Measurements from ENCODE around the gene FUT9.

Gene FUT9

DNA sequence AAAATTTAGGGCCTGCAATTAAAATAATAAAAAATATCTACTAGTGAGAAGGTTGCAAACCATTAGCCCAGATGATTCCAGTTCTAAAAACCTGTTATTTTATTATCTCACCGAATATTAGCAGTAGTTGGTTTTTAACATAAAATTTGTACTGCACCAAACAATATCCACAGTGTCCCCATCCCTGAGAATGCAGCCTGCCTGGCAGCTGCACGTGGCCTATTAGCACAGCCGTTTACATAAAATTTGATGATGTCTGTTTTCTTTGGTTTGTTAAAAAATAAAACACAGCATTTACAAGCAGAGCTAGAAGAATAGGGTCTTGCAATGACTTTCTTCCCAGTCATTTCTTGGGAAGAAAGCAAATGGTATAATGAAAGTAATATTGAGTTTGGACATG lies 58.2 kb downstream of the FUT9 start:
- no peak for DNase-seq

DNA sequence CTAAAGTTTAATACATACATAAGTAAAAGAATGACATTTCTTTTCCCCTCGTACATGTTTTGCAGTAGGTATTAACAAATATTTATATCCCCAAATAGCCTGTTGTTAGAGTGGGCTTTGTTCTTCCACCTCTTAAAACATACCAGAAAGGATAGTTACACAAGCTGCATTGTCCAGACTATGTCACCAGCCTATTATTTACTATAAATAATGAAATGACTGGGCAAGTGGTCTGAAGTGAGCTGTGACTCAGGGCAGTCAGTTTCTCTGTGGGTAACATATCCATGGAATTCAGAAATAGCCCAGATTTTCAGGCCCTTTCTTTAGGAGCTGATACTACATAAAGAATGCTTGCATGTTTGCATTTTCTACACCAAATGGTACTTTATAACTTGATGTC lies 60.1 kb downstream of the FUT9 start:
- DNase-seq: no peak

DNA sequence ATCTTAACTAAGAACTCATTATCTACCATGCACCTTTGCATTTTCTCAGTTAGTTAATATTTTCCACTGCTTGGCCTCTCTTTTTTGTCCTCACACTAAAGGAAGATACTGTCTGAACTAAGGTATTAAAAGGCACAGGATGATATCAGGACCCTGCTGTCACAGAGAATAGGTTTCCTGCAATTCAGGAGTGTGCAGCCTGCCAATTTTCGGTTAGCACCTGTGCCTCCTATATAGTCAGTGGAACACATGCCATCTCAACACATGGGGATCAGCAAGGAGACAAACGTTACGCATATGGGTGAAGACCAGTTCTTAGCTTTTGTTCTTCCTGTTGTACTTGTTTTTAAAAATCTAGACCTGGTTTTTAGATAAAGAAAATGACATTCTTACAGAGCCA lies 71.0 kb downstream of the FUT9 start:
- no peak for DNase-seq

DNA sequence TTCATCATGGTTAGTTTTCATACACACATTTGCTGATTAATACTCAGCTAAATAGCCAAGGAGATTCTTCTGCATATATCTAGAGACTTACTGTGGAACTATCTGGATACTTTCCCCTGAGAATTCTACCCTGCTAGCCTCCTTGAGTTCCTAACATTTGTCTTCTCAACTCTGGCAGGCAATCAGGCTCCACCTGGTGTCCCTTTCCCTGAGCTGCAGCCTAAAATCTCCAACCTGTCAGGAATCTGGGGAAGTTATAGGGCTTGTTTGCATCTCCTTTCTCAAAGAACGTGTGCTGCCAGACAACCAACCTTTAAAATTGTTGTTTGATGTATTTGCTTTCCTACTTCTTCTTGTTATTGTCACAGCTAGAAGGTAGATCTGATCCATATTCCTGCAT lies 73.4 kb downstream of the FUT9 start:
- DNase-seq: no peak

DNA sequence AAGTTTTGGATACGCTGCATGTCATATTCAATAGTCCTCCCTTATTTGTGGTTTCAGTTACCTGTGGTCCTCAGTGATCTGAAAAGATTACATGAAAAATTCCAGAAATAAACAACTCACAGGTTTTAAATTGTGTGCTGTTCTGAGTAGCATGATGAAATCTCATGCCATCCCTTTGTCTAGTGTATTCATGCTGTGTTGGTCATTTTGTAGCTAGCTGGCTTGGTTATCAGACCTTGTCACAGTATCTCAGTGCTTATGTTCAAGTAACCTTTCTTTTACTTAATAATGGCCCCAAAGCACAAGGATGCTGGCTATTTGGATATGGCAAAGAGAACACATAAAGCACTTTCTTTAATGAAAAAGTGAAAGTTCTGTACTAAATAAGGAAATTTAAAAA lies 78.3 kb downstream of the FUT9 start:
- DNase-seq: no peak

DNA sequence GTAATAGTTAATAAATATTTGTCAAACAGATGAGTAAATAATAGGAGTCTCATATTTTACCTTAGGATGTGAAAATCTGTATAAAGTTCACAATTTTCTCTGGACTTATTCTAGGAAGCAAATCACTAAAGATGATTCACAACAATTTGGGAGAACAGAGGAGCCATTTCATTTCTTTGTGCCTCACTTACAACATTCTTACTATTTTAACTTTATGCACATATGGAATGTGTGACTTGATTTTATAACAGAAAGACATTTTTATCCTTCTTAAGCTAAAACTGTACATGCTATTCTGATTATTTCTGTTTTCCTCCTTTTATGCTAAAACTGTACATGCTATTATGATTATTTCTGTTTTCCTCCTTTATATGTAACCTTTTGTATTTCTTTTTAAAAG lies 83.3 kb downstream of the FUT9 start:
- DNase-seq: no peak

DNA sequence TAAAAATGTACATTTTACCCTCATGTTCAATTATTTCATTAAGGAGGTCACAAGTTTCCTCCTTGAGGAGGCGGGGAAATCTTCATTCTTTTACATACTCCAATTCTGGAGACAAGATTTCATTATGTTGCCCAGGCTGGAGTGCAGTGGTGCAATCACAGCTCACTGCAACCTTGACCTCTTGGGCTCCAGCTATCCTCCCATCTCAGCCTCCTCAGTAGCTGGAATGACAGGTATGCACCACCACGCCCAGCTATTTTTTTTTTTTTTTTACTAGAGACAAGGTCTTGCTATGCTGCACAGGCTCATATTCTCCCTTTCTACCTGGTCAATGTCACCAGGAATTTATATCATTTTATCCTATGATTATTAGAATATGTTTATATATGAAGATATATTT lies 85.8 kb downstream of the FUT9 start:
- DNase-seq: no peak

DNA sequence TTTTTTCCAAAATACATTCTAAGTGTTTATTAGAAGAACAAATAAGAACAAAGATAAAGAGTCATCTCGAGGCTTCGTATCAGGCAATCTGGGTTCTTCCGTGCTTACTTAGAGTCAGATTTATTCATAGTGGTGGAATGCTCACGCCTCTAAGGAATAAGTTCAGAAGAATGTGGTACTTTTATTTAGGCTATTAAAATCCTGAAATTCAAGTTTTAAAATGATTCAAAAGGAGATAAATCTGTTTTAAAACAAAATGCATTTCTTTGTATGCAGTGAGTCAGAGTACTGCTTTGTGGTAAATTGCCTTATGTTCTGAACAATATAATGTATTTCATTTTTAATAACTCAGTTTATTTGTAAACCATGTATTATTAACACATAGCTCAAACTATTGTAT lies 89.1 kb downstream of the FUT9 start:
- DNase-seq: no peak

DNA sequence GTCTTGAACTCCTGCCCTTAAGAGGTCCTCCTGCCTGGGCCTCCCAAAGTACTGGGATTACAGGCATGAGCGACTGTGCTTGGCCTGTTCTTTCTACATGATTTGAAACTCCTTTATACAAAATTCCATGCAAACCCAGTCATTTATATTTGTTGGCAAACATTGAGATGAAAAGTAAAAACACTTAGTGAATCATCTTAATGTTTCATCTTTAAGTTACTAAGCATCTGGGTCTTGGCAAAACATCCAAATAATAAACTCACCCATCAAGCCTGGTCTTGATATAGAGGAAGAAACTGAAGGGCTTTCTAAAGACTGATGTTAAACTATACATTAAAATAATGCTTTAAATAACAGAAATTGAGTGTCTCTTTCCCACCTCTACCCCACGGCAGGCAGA lies 95.1 kb downstream of the FUT9 start:
- no peak for DNase-seq

DNA sequence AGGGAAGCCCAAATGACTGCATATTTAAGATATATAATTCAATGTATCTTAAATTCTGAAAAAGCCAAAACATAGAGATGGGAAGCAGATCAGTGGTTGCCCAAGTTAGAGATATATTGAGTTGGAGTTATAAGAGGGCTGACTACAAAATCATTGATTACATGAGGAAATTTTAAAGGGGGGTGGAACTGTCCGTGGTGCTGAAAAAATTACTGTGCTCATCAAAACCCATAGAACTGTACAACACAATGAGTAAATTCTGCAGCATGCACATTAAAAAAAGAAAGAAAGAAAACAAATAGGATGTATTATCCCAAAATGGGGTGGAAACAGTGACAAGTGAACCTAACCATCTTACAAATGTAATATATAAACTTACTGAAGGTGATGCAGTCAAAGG lies 100.9 kb downstream of the FUT9 start:
- DNase-seq: no peak

DNA sequence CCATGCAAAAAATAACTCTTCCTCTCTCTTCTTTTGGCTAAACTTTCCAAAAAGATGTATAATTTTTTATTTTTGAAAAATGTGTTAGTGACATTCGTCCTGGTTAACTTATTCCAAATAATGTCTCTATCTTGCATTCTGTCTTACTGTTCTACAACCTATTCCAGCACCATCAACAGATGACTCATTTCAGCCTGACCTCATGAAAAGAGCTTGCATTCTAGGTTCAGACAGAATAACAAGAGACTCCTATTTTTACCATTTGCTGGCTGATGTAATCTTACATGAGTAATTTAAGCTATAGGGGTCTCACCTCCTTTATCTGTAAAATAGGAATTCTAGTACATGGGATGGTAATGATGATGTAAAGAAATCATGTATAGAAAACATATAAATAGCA lies 109.0 kb downstream of the FUT9 start:
- DNase-seq: no peak

DNA sequence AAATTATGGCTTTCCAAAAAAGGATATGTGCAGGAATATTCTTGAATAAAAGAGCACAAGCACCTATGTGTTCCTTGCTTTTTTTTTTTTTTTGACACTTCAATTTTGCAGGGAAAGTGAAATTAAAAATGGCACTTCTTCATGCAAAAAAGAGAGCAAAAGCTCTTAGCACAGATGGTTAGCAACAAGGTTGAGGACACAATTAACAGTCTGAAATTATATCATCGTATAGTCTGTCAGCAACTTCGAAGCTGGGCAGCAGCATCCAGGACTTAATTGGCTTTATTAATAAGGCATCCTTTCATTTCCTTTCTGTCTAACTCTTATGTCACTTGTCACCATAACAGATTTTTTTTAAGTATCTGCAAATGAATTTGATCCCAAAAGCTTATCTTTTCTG lies 122.6 kb downstream of the FUT9 start:
- no peak for DNase-seq

DNA sequence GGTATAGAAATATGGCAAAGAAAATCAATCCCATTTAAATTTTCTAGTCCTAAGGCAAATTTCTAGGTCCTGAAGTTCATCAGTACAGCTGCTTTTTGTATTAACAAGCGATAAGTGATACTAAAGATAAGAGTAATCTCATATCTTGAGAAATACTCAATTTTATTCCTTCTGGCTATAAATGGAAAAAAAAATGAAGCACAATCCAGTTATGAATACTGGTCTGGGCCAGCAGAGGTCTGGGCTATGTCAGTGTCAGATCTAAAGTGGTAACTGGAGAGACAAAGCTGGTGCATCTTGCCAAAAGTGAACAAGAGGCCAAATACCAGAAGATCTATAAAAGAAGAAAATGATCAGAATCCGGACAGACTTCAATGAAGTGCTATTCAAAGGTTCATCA lies 126.4 kb downstream of the FUT9 start:
- no peak for DNase-seq

DNA sequence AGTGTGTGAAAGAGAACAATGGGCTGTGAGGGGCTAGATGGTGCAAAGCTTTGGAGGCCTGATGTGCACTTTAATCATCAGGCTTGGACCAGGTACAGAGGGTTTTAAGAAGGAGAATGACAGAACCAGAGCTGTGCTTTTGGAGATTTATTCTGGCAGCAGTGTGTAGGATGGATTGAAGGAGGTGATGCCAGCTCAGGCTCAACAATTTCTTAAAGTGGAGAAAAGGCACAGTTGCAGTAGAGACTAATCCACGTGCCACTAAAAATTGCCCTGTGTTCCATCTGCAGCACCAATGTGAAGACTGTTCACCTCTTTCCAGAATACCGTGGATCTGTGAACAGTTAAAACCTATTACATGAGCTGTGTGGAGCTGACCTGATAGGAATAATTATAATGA lies 134.7 kb downstream of the FUT9 start:
- DNase-seq: no peak

DNA sequence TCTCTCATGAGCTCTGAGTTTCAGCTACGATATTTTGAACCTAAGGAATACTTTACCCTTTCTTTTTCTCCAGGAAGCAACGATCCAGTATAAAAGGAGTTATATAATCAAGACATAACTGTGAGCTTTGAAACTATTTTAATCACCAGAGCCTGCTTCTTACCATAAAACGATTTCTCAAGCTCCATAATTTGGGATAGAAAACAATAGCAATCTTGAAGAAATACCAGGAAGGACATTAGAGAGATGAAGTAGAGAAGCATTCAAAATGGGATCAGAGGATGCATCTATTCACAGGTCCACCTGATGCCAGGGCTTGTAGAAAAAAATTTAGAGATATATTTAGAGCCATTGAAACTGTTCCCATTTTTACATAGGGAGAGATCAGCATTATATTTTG lies 135.9 kb downstream of the FUT9 start:
- no peak for DNase-seq

DNA sequence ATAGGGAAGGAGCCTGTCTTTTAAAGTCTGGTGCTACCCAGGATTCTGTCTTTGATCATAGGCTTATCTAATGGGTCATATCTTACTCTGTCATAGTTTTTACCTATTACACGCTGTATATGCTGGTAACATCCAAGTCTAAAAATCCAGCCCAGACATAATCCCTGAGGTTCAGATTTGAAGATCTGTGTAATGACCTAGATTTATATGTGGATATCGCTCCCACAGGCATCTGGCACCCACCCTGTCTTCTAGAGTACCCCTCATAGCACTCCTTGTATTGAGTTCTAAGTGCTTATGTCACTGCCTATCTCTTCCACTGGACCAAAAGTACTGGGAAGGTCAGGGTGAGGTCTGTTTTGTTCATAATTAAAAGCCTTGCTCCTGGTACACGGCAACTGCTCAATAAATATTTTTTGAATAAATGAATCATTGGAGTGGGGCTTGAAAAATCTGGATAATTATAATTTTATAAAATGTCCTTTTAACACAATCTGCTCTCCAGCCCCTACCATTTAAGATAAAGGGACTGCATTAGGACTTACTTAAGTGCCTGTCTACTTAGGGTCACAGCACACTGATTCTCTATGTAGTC lies 136.4 kb downstream of the FUT9 start:
- no peak for DNase-seq

DNA sequence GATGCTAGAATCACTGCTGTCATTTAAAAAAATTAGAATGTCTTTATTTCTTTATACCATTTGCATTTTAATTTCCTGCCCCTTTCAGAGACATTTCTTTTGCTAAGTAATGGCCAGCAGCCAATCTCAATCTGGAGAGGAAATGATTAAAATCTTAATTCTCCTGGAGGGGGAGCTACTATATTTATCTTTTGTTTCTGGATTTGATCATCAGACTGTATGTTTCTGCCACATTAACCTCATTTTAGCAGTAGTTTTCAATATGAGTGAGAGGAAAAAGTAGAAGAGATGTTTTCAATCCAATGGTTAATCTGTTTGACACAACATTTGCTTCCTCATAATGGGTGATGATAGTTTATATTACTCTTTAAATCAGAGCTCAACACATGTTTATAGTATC lies 138.0 kb downstream of the FUT9 start:
- DNase-seq: no peak

DNA sequence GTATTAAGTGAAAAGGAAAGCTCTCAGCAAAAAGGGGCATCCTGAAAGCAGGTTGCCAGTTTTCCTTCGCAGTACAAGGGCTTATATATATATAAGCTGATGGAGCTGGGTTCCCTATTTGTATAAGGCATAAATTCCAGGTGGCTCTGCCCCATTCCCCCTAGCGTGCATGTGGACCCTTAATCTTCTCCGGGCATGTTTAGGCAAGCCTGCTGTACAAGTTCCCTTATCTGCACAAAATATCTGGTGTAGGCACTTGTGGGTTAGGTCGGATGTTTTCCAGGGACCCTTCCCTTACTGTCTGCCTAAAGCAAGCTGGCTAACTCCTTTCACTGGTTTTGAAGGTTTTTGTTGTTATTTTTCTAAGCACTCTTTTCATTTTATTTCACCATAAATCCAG lies 140.7 kb downstream of the FUT9 start:
- DNase-seq: no peak

DNA sequence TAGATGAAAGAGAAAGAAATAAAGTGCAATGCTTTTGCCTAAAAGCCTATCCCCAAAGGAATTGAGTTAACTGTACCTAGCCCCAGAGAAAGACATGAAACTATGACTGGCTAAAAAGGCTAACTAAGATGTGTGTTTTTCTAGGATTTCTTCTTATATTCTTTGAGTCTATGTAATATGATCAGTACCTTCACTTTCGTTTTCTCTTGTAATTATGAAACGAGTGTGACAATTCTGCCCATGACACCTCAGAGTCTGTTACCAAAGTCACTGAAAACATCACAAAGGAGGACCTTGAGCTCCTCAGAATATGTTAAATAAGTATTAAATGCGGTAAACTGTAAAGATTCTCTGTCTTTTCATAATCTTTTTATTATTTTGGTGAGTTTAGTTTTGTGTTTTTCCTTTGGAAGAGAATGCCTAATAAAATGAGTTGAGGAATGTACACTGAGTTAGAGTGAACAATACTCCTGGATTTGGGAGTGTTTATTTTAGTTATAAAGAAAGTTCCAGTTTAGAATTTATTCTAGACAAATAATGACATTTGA lies 141.3 kb downstream of the FUT9 start:
- no peak for DNase-seq

DNA sequence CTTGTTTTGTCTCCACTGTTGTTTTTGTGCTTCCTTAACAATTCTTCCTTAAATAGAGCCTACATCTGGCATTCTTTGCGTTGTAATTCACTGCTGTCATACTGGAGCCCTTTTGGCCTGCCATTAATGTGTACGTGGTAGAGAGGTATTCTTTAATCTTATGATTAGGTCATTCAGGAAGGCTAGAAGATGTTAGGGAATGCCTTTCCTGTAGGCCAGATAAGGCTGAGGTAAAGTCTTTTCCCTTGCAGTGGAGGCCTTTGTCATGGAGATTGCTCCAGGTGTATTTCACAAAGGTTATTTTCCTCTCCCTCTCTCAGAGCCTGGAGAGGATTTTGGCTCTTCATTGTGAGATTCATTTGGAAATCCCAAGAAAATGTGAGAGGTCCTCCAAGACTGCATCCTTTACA lies 146.9 kb downstream of the FUT9 start:
- no peak for DNase-seq

DNA sequence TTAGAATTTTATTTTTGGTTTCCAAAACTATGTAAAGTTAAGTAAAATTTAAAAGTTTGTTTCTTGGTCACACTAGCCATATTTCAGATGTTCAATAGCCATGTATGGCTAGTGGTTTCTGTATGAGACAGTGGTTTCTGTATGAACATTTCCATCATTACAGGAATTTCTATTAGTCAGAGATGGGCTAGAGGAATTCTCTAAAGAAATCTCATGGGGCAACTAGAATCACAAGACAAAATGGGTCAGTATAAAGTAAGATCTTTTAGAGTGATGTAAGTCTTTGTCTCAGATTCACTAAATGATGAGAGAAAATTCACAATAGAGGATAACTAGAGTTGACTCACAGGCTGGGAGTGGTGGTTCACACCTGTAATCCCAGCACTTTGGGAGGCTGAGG lies 149.0 kb downstream of the FUT9 start:
- no peak for DNase-seq

DNA sequence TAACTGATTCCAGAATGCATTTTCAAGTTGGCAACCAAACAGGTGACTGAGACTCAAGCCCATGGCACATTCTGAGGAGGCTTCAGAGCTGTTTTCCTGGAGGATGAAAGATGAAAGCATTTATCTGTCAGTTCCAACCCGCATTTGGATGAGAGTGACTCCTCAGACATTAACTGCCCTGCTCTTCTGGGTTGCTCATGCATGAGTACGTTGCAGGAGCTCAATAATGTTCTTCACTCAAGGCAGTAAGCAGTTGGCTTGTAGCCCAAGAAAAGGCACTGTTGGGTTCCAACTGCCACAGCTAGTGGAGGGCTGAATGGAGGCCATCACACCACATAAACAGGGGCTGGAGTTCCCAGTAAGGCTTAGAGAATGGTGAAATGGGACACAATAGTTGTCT lies 155.3 kb downstream of the FUT9 start:
- no peak for DNase-seq

DNA sequence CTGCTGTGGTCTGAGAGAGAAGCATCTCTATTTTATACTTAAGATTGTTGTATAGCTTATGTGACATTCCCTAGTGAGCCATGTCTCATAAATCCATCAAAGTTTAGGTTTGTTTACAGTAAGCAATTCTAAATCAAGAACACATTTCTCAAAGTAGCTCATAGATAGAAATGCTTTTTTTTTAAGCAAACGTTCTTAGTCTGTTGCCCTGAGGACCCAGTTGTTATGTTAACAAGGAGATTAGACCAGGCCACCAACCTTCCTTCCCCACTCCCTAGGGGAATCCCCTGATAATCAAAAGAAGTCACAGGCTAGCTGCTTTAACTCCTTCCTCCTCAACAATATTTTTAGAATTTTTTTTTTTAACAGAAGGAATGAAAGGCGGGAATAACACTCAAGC lies 169.0 kb downstream of the FUT9 start:
- no peak for DNase-seq

DNA sequence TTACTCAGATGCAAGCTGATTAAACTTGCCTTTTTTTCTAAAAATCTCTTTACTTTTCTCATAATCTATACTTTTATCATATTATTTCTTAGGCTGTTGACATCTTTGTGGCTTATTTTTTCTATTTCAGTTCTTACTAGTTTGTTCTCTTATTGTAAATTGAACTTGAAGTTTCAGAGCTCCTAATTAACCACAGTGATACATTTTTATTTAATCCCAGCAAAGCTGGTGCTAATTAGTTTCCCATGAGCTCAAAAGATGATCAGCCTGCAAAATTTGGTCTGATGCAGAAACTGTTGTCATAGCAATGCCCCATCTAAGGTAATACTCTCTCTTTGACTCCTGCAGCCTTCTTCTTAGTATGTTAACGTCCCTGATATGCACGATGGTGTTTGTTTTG lies 170.3 kb downstream of the FUT9 start:
- no peak for DNase-seq

DNA sequence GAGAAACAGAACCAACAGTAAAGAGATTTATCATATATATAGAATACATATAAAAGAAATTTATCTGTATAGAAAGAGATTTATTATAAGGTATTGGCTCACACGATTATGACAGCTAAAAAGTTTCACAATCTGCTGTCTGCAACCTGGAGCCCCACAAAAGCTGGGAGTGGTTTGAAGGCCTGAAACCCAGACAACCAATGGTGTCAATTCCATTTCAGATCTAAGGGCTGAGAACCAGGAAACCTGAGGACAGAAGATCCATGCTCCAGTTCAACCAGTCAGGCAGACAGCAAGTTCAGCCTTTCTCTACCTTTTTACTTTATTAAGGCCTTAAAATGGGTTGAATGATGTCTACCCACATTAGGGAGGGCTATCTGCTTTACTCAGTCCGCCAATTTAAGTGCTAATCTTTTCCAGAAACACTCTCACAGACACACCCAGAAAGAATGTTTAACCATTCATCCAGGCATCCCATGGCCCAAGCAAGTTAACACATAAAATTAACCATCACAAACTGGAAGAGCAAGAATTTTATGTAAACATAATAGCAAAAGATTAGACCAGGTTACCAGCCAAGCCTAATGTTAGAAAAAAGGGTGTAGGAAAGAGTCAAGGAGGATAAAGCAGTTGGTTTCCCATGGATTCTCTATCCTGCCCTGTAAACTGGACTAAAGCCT lies 170.9 kb downstream of the FUT9 start:
- DNase-seq: no peak
